Panc1 (cell line): ENCODE data around the gene ZCCHC14.

Source experiments
- CTCF ChIP-seq: fragments of 450-650 bp; IDR thresholded peaks from 2 replicates; pipeline ENCODE4 v1.5.1; 2017; ENCODE audit warnings: mild to moderate bottlenecking
- POLR2AphosphoS5 ChIP-seq: IDR thresholded peaks from 2 replicates; pipeline ENCODE4 v1.6.1; 2012; ENCODE audit warnings: mild to moderate bottlenecking, low read depth, low read length, moderate library complexity
- REST ChIP-seq, 2 experiments: IDR thresholded peaks; 2 replicates each; pipeline ENCODE4 v1.6.1; 2011 to 2012; ENCODE audit warnings: low read depth in 2 of 2, control low read depth in 1 of 2, low read length in 1 of 2, mild to moderate bottlenecking in 1 of 2, moderate library complexity in 1 of 2; ENCODE audit not compliant: insufficient read depth in 1 of 2
- SIN3A ChIP-seq: IDR thresholded peaks from 2 replicates; pipeline ENCODE4 v1.6.1; 2012; ENCODE audit warnings: low read depth, mild to moderate bottlenecking, low read length, moderate library complexity, borderline replicate concordance; ENCODE audit not compliant: insufficient read depth

GRCh38 chr16:87466975-87467501 is 25.8 kb downstream of the ZCCHC14 start:
- TF ChIP-seq CTCF: no peak
- no peak for TF ChIP-seq POLR2AphosphoS5
- TF ChIP-seq REST (IDR thresholded peaks at IDR 0.05; ENCODE audit: insufficient read depth in 1 of 2, low read depth in 2 of 2, low read length in 1 of 2): no peak
- TF ChIP-seq SIN3A: no peak
